Activated naive CD4-positive, alpha-beta T cell (primary cell): Measurements from ENCODE around the gene PDRG1.
"Not testable (repeated sequence)": the region's sequence is repeated elsewhere in the genome, so short reads cannot be mapped to it uniquely, and the experiment has no call there.

Experiments used
- DNase-seq, 4 experiments: peaks; one replicate each; lab custom pipeline; 2025; lab: John Stamatoyannopoulos, UW

Gene PDRG1

DNA sequence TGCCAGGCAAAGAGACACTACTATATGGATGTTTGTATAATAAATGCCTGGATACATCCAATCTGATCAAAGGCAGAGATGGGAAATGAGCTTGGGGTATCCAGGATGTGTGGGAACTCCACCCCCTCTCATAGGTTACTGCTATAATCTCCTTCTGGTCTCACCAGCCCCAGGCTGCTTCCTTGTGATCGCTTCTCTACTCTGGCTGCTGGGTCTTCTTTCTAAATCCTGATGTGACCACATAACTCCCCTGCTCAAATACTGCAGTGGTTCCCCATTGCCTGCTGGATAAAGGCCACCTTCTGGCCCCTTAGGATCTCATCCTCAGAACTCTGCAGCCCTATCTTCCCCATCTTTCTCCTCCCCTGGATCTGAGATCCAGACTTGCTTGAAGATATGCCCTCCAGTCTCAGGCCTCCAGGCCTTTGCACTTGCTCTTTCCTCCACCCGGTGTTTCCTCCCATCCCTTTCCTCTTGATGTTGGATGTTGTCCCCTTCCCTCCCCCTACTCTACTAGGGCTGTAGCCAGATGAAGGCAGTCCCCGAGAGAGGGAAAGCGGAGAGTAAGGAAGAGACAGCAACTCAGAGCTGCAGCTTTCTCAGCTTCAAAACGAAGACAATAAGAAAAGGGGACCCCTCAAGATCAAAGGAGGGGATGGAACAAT is 15.3 kb upstream of the PDRG1 start:
- DNase-seq: no peak

DNA sequence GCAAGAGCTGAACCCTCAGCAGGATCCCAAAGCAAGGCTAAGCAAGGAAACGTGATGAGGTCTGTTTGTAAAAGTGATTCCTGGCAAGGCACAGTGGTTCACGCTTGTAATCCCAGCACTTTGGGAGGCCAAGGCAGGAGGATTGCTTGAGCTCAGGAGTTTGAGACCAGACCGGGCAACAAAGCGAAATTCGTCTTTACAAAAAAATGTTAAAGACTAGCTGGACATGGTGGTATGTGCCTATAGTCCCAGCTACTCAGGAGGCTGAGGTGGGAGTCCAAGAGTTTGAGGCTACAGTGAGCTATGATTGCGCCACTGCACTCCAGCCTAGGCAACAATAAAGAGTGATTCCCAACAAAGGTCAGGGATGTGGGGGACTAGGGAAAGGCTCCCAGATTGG is 12.0 kb upstream of the PDRG1 start:
- DNase-seq: no peak

DNA sequence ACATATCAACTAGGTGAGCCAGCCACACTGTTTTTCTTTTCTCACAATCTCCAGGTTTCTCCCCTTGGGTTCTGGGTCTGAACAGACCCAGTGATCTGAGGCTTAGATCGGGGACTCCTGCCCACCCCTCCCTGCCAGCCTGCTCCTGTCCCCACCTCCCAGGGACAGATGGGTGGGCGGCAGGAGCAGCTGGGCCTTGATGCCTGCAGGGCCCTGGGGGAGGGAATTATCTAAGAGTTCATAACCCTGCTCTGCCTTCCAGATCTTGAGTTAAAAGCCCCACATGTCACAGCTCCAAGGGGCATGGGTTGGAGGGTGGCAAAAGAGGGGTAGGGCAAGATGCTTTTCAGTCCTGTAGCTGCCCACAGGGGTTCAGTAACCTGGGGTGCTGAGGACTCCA is 10.9 kb upstream of the PDRG1 start:
- DNase-seq: no peak

DNA sequence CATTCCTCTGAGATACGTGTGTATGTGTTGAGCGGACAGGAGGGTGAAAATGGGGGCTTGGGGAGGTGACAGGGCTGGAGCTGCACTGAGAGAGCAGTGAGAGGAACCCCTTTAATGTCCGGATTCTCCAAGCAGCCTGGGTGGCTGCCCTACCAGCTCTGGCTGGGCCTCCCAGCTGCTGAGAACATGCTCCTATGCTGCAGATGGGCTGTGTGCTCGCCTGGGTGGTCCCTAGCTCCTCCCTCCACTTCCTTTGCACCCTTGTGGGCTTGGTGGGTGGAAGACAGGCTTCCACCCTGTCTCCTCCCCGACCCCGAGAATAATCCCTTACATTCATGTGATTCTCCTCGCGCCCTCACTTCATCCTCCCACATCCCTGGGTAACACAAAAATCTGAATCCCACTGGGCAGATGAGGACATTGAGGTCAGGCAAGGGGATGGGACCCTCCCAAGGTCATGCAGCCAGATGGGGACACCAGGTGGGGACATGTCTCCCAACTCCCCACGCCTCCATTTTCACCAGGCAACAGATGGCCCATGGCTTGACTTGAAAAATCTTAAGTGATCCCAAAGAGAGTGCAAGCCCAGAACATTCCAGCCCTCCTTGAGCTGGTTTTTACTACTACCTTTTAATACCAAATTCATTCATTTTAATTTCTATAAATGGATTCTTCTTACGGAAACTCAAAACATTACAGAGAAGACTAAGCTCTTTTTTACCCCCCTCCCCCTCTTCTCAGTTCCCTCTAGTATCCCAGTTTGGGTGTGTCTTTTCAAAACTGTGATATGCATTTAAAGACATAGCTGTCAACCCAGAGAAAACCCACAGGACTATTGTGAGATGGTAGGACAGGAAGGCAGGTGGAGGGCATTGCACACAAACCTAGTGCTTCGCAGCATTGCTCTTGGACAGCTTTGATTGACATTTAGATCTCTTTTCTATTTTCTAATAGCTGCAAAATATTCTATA is 5.0 kb upstream of the PDRG1 start:
- no peak for DNase-seq

DNA sequence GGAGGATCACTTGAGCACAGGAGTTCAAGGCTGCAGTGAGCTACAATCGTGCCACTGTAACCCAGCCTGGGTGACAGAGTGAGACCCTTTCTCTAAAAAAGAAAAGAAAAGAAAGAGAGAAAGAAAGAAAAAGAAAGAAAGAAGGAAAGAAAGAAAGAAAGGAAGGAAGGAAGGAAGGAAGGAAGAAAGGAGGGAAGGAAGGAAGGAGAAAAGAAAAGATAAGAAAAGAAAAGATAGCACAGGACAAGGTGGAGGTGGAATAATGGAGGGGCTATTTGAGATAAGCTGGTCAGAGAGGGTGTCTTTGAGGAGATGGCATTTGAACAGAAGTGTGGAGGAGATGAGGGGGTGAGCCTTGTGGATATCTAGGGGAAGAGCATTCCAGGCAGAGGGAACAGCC is 2.7 kb upstream of the PDRG1 start:
- no peak for DNase-seq

DNA sequence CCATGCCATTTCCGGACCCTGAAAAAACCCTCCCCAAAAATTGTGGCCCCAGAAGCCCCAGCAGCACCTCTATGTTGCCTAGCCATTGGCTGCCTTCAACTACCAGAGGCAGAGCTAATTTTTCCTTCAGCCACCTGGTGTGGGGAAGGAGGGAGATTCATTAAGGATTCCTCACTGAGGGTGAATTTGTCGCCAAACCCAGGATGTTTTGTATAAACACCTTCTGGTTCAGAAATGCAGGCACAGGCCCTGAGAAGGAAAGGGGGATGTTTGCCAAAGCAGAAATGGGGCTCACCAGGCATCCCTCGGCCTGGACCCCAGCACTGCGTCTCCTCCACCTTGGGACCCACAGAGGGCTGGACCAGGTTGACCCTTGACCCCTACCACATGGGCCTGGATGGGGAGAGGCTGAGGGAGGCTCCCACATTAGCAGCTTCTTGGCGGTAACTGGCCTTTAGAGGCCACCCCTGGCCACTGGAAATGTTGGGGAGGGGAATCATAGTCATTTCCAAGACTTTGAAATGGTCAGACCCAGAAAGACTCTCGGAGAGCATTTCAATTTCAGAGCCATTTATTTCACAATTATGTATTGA is 1.8 kb upstream of the PDRG1 start:
- no peak for DNase-seq

DNA sequence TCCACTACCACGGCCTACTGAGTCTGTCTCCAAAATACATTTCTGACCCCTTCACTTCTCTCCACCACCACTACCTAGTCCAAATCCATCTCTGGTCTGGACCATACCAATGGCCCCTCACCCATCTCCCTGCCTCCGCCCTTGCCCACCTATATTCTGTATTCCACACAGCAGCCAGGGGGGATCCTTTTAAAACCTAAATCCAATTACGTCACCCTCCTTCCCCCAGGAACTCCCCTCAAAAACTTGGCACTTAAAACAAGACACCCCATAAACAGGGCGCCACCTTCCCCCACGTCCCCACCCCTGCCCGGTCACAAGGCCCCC is 680 bp downstream of the PDRG1 start:
- DNase-seq: no peak

DNA sequence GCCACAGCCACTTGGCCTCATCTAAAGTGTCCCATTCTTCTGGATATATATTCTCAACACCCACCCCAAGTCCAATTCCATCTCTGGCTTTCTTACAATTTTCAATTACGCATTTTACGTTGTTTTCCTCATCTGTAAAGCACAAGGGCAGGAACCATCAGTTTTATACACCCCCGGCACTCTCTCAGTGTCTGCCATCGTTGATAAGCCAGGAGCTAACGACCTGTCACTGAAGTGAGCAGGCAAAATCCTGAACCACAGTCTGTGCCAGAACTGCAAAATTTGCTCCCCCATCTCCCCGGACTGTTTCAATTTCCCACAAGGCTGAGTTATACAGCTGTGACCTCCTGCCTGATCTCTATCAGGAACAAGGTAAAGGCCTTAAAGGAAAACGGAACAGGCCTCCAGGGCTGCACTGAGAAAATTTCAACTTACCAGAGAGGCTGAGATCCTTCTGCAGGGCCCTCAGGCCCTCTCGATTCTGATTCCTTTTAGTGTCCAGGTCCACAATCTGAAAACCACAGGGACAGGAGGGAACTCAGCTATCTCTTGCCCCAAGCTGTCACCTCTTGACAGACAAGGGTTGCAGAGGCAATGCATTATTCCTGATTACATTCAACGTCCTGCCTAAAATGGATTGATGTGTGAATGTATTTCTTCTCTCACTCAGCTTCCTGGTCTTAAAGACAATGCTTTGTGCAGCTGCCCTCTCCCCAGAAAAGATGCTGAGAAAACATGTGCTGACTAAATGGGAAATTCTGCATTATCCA is 1.8 kb downstream of the PDRG1 start:
- DNase-seq: no peak

DNA sequence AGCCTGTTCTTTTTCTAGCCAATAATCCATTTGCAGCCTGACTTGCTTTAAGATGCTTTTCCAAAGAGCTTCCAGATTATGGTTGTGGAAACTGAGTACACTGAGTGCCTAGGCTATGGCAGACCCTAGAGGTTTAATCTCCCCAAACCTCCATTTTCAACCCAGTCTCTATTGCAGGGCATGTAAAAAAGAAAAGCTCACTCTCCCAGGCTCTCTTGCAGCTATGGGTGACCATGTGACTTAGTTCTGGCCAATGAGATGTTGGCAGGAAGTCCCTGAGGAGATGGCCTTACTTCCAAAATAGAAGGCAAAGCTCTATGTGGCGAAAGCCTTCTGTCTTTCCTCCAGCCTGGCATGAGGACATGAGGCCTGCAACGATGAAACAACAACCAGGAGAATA is 3.8 kb downstream of the PDRG1 start:
- no peak for DNase-seq

DNA sequence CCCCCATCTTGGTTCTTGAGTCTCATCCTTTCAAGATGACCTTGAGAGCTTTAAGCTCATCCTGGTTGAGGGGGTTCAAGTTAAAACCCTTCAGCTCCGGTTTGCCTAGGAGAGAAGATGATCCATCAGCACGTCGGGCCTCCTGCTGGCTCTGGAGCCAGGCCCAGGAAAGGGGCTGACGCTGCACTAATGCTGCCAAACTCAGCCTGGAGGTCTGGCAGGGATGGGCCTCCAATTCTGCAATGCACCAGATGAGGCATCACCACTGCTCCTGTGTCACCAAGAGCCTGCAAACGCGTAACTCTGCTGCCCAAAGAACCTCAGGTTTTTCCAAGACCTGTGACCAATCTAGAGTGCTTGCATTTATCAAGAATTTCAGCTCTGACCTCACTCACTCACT is 6.1 kb downstream of the PDRG1 start:
- no peak for DNase-seq

DNA sequence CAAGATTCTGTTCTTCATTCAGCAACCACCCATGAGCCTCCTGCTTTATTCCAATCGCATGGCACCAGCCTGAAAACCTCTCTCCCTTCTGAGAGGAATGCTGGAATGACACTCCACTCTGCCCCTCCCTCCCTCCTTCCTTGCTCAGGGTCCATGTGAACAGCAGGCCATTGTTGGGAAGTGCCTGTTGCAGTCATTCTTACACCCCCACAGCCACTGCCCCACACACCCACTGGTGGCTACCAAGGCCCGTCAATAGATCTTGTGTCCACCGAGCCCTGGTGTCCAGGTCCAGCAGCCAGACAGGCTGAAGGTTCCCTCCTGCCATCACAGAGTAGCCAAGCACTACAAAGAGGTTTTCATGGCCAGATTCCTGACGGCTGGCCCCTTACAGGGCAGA is 6.5 kb downstream of the PDRG1 start:
- no peak for DNase-seq

DNA sequence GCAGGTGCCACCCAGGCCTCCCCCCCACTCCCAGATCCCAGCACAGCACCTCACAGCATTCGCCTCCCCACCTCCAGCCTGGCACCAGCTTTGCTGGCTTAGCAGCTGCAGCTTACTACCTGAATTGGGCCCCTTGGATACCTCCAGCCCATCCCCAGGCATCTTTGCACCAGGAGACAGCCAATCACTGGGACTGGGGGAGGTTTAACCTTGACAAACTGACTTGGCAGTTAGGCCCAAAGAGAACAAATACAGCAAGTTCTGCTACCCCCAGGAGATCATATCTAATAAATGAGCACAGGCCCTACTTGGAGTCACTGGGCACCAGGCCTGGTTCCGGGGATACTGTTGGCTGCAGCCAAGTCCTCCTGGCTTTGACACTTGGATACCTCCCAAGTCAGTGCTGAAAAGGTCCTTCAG is 8.8 kb downstream of the PDRG1 start:
- DNase-seq: no peak

DNA sequence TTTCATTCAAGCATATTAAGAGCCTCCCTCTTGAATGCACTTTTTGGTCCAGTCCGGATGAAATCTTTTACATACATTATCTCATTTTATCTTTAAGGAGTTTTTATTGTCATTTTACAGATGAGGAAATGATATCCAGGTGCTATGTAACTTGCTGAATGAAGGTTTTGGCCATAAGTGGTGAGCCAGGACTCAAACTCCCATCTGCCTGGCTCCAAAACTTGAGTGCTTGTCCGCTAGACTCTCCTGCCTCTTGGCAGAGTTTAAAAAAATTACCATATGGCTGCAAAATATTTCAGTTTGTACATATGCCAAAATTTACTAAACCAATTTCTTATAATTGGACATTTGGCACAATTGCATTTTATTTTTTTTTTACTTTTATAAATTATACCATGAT is 12.2 kb downstream of the PDRG1 start:
- DNase-seq: no peak

DNA sequence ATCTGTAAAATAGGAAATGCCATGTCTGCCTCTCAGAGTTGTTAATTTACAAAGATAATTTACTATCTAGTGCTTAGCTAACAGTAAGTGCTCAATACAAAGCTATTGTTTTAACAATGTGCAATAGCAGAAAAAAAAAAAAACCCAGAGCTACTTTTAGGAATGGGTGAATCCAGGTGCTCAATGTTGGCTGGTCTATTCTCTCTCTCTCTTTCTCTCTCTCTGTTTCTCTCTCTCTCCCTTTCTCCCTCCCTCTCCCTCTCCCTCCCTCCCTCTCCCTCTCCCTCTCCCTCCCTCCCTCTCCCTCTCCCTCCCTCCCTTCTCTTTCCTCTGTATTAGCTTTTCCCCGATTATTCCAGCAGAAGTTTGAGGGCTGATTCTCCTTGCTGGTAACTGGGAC is 14.0 kb downstream of the PDRG1 start:
- DNase-seq: no peak

DNA sequence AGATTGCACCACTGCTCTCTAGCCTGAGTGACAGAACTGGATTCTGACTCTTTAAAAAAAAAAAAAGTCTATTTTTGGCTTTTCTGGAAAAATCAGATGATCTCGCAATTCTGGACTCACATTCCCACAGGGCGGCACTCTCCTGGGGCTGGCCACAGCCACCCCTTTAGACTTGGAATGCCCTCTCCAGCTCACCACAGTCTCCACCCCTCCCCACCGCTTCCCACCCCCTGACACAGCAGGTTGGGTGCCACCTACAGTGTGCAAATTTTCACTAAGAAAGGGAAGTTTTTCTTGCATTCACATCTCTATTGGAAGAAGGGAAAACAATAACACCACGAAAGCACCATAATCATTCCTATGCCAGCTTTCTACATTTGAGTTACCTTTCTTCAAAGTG is 15.4 kb downstream of the PDRG1 start:
- no peak for DNase-seq

DNA sequence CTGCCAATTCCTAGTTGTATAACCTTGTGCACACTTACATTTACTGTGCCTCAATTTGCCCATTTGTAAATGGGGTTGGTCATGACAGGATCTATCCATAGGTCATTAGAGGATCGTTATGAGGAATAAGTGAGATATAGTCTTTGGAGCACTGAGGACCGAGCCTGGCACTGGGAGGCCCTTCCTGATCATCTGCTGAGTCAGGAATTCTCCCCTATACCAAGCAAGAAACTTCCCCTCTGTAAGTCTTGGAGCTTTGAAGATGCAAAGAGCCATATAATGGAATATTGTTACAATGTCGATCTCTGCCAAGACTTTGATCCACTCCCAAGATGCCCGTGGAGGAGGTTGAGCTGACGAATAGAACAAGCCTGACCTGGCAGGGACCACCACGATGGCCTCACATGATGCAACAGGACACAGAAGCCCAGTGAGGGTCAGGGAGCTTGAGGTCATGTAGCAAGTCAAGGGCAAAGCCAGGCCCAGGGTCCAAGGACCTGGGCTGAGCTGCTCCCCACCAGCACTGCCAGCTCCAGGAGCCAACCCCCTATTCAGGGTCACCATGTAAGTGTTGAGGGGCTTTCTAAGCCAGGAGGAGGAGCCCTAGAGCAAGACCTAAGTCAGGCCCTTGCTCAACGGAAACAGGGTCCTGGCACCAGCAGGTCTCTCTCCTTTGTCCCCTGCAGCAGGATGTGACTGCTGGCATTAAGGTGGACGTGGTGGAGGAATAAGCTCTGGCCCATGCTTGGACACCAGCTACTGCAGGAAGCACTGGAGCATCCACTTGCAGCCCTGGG is 16.7 kb downstream of the PDRG1 start:
- no peak for DNase-seq

DNA sequence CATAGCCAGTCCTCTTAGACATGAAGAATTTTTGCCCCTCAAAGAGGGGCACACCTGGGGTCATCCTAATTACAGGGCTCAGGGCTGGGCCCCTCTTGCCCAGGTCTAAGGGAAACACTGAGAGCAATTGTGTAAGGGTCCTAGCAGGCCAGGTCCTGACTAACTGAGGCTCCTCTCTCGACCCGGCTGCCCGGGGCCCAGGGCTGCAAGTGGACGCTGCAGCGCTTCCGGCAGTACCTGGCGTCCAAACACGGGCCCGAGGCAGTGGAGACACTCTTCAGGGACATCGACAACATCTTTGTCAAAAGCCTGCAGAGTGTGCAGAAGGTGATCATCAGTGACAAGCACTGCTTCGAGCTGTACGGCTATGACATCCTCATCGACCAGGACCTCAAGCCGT is 17.4 kb downstream of the PDRG1 start:
- no peak for DNase-seq

DNA sequence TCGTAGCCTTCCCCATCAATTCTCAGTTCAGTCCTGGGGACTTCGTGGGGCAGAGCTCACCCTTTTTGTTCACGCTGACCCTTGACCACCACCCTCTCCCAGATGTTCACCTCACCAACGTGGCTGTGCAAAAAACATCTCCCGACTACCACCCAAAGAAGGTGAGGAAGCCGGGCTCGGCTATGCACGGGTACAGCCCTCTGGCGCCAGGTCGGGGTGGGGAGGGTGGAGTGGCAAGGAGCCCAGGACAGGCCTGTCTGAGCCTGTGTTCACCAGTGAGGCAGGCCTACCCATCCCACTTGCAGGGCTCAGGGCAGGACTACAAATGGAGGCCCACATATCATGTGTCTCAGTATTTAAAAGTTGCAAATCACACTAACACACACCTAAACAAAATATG is 18.1 kb downstream of the PDRG1 start:
- DNase-seq: no peak

DNA sequence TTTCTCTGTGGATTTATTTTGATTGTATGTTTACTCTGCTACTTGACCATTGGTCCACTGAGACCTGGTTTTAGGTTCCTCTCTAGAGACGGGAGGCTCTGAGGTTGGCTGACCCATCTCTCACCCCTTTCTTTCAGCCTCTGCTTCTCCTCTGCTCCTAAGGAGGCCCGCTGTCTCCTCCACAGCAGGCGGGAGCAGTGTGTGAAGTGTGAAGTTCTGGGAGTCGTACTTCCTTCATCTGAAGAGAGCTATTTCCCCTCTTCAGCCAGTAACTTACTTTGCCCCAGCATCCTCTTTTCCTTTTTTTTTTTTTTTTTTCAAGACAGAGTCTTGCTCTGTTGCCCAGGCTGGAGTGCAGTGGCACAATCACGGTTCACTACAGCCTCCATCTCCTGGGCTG is 21.1 kb downstream of the PDRG1 start:
- no peak for DNase-seq

DNA sequence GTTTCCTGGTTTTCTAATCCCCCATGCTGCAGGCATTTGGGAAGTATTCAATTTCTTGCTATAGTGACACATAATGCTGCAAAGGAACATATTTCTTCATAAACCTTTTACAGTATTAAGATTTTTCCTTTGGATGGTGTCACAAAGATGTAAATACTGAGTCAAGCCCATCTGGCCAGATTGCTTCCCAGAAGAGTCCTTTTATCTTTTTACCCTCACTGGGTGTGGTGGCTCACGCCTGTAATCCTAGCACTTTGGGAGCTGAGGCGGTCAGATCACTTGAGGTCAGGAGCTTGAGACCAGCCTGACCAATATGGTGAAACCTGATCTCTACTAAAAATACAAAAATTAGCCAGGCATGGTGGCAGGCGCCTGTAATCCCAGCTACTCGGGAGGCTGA is 22.2 kb downstream of the PDRG1 start:
- DNase-seq: not testable (repeated sequence)

DNA sequence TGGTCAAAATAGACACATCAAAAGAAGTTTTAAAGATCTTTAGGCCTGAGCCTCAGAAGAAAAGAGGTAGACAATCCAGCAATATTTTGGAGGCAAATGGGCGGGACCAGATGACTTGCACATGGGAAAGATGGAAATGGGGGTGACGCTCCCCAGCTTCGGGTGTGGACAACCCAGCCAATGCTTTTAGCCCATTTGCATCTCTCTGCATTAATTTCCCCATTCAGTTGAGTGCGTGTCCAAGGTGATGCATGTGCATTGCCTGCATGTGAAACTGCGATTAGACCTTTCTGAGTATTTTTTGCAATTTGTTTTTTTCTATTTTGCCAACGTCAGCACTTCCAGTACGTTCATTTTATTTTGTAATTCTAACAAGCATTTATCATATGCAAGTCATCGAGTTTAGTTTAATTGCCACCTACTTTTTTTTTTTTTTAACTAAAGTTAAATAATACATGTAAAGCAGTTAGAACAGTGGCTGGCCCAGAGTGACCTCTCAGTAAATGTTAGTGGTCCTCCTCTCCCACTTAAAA is 24.2 kb downstream of the PDRG1 start:
- DNase-seq: no peak
